DMS114 treated with DMSO at 0.1 percent for 48 hours (cell line): ENCODE measurements around the gene ALG2.
"Not testable (repeated sequence)": the region's sequence is repeated elsewhere in the genome, so short reads cannot be mapped to it uniquely, and the experiment has no call there.

Experiments
- DNase-seq: peaks from one replicate; lab custom pipeline; 2025; ENCODE audit not compliant: unreplicated experiment; lab: John Stamatoyannopoulos, UW

Gene ALG2

DNA sequence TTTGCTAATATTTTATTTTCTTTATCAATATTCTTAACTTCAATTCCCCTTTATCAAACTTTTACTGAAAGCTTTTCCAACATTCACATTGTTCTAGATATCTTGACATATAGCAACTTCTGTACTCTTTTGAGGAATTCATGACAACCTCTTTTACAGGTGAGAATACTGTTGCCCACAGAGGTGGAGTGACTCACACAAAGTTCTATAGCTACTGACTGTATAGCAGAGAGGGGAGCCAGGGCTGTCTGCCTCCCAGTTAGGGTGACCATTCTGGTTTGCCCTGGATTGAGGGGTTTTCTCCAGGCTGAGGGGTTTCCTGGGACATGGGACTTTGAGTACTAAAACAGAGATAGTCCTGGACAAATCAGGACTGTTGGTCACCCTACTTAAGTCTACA is 16.6 kb upstream of the ALG2 start:
- DNase-seq = no peak

DNA sequence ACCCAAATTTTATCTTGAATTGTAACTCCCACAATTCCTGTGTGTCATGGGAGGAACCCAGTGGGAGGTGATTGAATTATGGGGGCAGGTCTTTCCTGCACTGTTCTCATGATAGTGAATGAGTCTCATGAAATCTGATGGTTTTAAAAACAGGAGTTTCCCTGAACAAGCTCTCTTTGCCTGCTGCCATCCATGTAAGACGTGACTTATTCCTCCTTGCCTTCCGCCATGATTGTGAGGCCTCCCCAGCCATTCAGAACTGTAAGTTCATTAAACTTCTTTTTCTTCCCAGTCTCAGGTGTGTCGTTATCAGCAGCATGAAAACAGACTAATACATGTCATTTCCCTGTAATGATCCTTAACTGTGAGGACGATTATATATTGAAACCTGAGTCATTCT is 16.1 kb upstream of the ALG2 start:
- DNase-seq = not testable (repeated sequence)

- DNase-seq = no peak
These were observed 15.6 kb upstream of the ALG2 start for GRCh38 chr9:99237356-99237755.

DNA sequence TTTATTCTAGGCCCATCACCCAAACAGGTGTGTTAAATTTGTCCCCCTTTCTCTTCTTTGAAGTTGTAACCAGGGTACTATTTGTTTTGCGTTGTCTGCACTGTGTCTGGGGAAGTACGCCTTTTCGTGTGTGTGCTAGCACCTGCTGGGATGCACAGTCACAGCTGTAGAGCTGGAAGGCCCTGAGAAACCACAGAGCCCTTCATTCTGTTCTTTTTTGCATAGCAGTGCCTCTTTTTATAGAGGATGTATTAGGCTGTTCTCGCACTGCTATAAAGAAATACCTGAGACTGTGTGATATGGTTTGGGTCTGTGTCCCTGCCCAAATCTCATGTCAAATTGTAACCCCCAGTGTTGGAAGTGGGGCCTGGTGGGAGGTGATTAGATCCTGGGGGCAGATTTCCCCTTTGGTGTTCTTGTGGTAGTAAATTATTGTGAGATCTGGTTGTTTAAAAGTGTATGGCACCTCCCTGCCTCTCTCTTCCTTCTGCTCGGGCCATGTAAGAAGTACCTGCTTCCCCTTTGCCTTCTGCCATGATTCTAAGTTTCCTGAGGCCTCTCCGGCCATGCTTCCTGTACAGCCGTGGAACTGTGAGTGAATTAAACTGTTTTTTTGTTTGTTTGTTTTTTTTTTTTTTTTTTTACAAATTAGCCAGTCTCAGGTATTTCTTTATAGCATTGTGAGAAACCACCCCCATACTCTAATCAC is 14.3 kb upstream of the ALG2 start:
- DNase-seq = no peak

- no peak for DNase-seq
These were observed 13.3 kb upstream of the ALG2 start for GRCh38 chr9:99235069-99235468.

- no peak for DNase-seq
These were observed 12.9 kb upstream of the ALG2 start for GRCh38 chr9:99234618-99235017.

DNA sequence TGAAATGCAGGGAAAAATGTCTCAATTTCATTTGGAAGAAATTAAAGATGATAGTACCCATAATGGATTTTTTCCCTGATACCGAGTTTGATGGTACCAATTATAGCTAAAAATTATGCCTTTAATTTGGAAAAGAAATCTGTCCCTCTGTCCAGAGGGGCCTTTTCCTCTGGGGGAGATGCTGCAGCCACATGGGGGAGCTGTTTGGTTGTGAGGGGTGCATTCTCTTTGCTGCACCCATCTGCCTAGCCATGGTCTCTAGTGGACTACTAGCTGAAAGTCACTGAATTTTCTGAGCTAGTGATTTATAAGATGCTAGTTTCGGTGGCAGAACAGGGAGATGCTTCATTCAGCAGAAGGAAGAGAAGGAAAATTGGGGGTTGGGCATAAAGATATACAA is 10.0 kb upstream of the ALG2 start:
- no peak for DNase-seq

DNA sequence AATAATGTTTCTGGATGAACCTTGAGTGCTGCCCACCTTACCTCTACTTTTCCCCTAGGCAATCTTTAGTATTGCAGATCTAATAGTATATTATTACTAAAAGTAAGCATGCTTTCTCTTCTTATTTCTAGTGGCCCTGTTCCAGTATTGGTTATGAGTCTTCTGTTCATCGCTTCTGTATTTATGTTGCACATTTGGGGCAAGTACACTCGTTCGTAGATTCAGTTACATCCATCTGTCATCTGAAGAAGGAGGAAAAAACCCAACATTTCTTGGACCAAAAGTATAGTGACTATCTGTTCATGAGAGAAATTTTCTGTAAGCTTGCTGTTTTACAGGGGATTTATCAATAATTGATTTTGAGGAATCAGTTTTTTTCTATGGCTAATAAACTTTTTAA is 8.5 kb upstream of the ALG2 start:
- DNase-seq = no peak

DNA sequence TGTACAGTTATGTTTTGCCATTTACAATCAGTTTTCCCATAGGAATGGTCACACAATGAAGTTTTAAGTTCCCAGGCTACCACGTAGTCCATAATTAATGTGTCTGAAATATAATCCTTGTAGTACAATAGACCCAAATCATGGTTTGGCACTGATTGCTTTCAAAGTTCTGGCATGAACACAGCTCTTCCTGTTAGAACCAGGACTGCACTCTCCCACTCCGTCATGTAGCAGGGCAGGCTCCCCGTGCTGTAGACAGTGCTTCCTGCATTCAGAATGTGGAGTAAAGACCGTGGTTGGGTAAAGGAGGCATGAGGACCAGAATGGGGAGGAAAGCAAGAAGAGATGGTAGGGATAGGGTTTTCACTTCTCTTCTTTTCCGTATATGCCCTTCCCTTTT is 4.3 kb upstream of the ALG2 start:
- no peak for DNase-seq

GRCh38 chr9:99224445-99224844 is 2.7 kb upstream of the ALG2 start:
- no peak for DNase-seq

DNA sequence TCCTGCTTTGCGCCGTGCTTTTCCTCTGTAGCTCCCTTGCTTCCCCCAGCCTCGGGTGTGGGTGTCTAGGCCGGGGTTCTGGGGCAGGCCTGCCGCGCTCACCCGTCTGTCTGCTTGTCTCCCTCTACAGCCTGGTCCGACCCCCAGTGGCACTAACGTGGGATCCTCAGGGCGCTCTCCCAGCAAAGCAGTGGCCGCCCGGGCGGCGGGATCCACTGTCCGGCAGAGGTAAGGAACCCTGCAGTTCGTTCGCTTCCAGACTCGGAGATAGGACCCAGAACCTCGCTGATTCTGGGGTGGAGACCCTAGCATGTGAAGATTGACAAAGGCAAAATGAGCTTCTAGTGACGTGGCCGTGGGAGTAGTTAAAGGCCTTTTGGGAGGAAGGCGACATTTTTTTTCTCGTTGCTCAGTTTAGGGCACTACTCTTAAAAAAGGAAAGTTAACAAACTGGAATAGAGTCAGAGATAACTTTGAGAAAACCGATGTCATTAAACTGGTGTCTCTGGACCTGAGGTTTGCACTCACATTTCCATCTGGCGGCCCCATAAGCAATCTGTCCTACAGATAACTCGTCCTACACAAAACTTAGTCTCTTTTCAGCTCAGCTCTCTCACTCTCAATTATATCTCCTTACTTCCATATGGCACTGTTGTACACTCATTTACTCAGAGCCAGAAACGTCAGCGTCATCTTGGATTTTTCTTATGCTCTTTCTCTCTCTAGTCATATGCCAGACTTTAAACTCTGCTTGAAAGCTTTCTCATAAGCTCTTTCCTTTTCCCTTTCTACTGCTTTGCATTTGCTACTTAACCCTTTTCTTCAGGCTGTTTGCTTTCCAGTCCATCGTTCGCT is 901 bp upstream of the ALG2 start:
- no peak for DNase-seq

- DNase-seq = no peak
These were observed 499 bp downstream of the ALG2 start for GRCh38 chr9:99221266-99221620.

- DNase-seq = no peak
These were observed 1.7 kb downstream of the ALG2 start for GRCh38 chr9:99220011-99220410.

GRCh38 chr9:99216073-99216472 is 5.7 kb downstream of the ALG2 start:
- DNase-seq = no peak

DNA sequence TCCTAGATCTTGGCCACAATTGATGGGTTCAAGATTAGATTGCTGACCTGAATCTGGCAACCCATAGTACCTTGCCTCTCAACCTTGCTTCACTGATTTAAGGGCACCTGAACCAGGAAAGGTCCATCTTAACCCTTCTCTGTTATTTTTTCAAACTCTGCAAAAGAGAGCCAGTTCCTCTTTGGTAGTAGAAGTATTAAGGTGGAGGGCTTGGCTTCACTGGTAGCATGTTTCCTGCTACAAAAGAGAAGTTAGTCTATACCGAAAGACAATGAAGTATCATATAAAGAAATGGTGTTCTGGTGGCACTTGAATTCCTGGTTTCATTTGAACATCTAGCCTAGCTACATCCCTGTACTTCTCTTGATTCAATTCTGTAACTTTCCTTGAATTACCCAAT is 8.5 kb downstream of the ALG2 start:
- no peak for DNase-seq

DNA sequence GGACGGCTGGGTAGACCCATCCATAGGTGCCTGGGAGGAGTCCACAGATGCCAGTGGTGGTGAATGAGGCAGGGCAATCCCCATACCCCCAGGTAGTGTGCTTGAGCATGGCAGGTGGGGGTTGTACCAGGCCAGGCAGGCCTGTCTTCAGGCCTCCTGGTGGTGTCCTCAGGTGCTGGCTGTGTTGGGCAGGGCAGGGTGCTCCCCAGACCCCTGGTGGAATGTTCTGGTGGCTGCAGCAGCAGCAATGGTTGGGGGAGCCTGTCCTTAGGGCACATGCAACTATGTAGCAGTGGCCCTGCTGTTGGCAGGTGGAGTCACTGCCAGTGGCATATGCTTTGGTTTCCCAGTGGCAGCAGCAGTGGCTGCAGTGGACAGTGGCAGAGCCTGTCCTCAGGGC is 10.0 kb downstream of the ALG2 start:
- DNase-seq = no peak

DNA sequence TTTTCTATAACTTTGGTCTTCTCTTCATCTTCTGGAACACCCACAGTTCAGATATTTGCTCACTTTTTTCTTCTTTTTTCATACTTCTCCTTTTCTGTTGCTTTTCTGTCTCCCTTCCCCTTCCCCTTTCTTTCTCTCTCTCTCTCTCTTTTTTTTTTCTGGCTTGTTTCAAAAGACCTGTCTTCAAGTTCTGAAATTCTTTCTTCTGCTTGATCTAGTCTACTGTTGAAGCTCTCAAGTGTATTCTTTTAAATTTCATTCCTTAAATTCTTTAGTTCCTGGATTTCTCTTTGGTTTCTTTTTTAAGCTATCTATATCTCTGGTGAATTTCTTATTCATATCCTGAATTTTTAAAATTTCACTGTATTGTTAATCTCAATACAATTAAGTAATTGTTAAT is 11.2 kb downstream of the ALG2 start:
- DNase-seq = no peak

- no peak for DNase-seq
These were observed 20.1 kb downstream of the ALG2 start for GRCh38 chr9:99201603-99202002.

DNA sequence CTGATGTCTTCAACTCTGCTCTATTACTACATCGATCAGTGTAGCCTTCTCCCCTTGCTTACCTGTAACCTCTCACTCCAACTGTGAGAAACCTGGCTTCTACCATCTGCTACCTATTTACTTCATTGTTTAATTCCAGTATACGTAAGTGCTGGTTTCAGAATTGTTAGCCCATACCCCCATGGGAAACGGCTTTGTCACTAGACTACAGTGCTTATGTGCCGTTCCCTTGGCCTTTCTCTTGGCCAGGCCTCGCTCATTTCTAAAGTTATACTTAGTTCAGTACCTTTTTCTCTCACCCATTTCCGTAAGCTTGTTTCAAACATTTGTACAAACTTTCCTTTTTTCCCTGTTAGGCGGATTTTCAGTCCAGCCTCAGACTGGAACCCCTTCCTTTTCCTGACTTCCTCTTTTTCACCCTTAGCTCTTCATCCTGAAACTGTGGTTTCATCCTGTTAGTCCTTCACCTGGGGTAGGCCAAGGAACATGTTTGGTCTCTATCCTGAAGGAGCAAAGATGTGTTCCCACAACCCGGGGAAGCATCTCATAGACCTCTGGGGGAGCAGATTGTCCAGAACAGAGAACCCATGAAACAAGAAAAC is 21.7 kb downstream of the ALG2 start:
- DNase-seq = no peak

- no peak for DNase-seq
These were observed 23.8 kb downstream of the ALG2 start for GRCh38 chr9:99197987-99198386.

GRCh38 chr9:99197124-99197630 is 24.6 kb downstream of the ALG2 start:
- no peak for DNase-seq

DNA sequence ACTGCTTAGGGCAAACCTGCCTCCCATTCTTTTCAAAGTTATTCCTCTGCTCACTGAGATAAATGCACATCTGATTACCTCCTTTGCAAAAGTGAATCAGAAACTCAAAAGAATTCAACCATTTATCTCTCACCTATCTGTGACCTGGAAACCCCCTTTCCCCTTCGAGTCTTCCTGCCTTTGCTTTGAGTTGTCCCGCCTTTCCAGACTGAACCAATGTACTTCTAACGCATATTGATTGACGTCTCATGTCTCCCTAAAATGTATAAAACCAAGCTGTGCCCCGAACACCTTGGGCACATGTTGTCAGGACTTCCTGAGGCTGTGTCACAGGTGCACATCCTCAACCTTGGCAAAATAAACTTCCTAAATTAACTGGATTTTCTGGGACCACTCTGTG is 25.3 kb downstream of the ALG2 start:
- DNase-seq = not testable (repeated sequence)
